K562 (cell line): ENCODE results near the gene HP1BP3. TPM values are rescaled to one million over a fixed set of nuclear protein-coding genes. Genes with fewer than 3 reads are reported as not detected.

Source experiments
- ATAC-seq: fragments of 200-7000 bp; cut with Tn5 transposase; 3 replicates; pipeline ENCODE4 v1.9.1; 2020; ENCODE audit warnings: moderate library complexity
- BruUV-seq: library from RNA; stranded (reverse); fragments of 400-500 nt; replicated peaks from 2 replicates; lab custom pipeline; 2021; lab: Mats Ljungman, UMichigan
- CTCF ChIA-PET: fragments of 300-600 bp; formaldehyde crosslinking; extraction: SDS; loops from one replicate; lab custom pipeline; 2021; ENCODE audit warnings: low intra/inter-chr PET ratio; lab: Yijun Ruan, JAX
- POLR2A ChIA-PET: fragments of 300-600, 350-650 bp; sonication (Branson Sonifier 250); formaldehyde crosslinking; extraction: SDS; loops from one replicate; lab custom pipeline; 2021; ENCODE audit warnings: antibody characterized with exemption, inconsistent platforms; lab: Yijun Ruan, JAX
- DNase-seq, 4 experiments: peaks; one replicate each; pipeline versions ENCODE4 v3.0.0 to v3.0.0-alpha.2; 2011 to 2018; ENCODE audit warnings: low spot score in 3 of 4, mixed read lengths in 3 of 4; ENCODE audit errors: extremely low read depth in 1 of 4
- FAIRE-seq: peaks from 2 replicates; lab custom pipeline; 2011; peaks lifted over from hg19 to GRCh38; lab: Jason Lieb, UNC
- H2AFZ ChIP-seq: 2 replicates; pipeline ENCODE4 v1.6.0; 2011; ENCODE audit warnings: low read depth, low read length, control low read depth, inconsistent platforms
- H3K27ac ChIP-seq: fragments of 200-600 bp; 3 replicates; pipeline ENCODE4 v1.8.0; 2011; ENCODE audit warnings: low read depth, mild to moderate bottlenecking, control low read depth, inconsistent platforms, low read length, moderate library complexity, mixed read lengths; ENCODE audit errors: extremely low read depth
- H3K27me3 ChIP-seq, 2 experiments: fragments of 300-600 bp in 1 of 2; 2 replicates in 1 of 2; 3 replicates in 1 of 2; pipeline versions ENCODE4 v1.6.0 to v1.8.0; 2011; ENCODE audit warnings: inconsistent platforms in 2 of 2, low read length in 2 of 2, mild to moderate bottlenecking in 1 of 2, mixed read lengths in 1 of 2, moderate library complexity in 1 of 2; ENCODE audit not compliant: control insufficient read depth in 2 of 2, insufficient read depth in 2 of 2
- H3K36me3 ChIP-seq: fragments of 300-600 bp; 3 replicates; pipeline ENCODE4 v1.8.0; 2011; ENCODE audit warnings: mild to moderate bottlenecking, low read length, inconsistent platforms; ENCODE audit not compliant: control insufficient read depth, insufficient read depth
- H3K4me1 ChIP-seq, 2 experiments: fragments of 200-600 bp in 1 of 2; replicated peaks in 1 of 2; 2 replicates in 1 of 2; 3 replicates in 1 of 2; pipeline versions ENCODE4 v1.5.1 to v1.8.0; 2011; ENCODE audit warnings: inconsistent platforms in 2 of 2, low read length in 2 of 2, mild to moderate bottlenecking in 1 of 2, mixed read lengths in 1 of 2, moderate library complexity in 1 of 2; ENCODE audit not compliant: control insufficient read depth in 2 of 2, insufficient read depth in 2 of 2
- H3K4me2 ChIP-seq: 2 replicates; pipeline ENCODE4 v1.6.1; 2011; ENCODE audit warnings: low read length, control low read depth, inconsistent platforms, mixed read lengths; ENCODE audit not compliant: insufficient read depth
- H3K4me3 ChIP-seq: fragments of 200-600 bp; sonication (generic), shearing (Covaris generic); 2 replicates; pipeline ENCODE4 v1.5.1; 2016; ENCODE audit warnings: control low read depth, inconsistent platforms
- H3K79me2 ChIP-seq: fragments of 200-600 bp; 3 replicates; pipeline ENCODE4 v1.8.0; 2011; ENCODE audit warnings: low read length, inconsistent platforms; ENCODE audit not compliant: control insufficient read depth, insufficient read depth
- H3K9ac ChIP-seq, 2 experiments: 2 replicates each; pipeline versions ENCODE4 v1.6.0 to v1.6.1; 2011; ENCODE audit warnings: low read depth in 2 of 2, low read length in 2 of 2, control low read depth in 1 of 2, inconsistent platforms in 1 of 2, mild to moderate bottlenecking in 1 of 2, mixed read lengths in 1 of 2; ENCODE audit not compliant: insufficient read depth in 1 of 2
- H3K9me1 ChIP-seq: one replicate; pipeline ENCODE4 v1.6.0; 2011; ENCODE audit warnings: inconsistent platforms, mild to moderate bottlenecking, low read length, moderate library complexity; ENCODE audit not compliant: control insufficient read depth, insufficient read depth
- H3K9me3 ChIP-seq: replicated peaks from 2 replicates; pipeline ENCODE4 v1.5.1; 2011; ENCODE audit warnings: low read depth, low read length, inconsistent platforms; ENCODE audit not compliant: control insufficient read depth, insufficient read depth
- H4K20me1 ChIP-seq: replicated peaks from 2 replicates; pipeline ENCODE4 v1.6.1; 2011; ENCODE audit warnings: low read length, inconsistent platforms, mixed read lengths; ENCODE audit not compliant: control insufficient read depth, insufficient read depth
- NEUROD1 ChIP-seq: fragments of 150-350 bp; IDR thresholded peaks from 2 replicates; pipeline ENCODE4 v1.6.1; 2014; ENCODE audit warnings: borderline replicate concordance, low read length, low read depth; ENCODE audit not compliant: partially characterized antibody
- NR2C1 ChIP-seq, 2 experiments: fragments of 450-650 bp; IDR thresholded peaks; 2 replicates each; pipeline ENCODE4 v1.6.1; 2017; ENCODE audit warnings: mild to moderate bottlenecking in 2 of 2, antibody characterized with exemption in 1 of 2, inconsistent platforms in 1 of 2, missing compliant biosample characterization in 1 of 2, missing genetic modification characterization in 1 of 2
- WGBS: fragments of 100-300 bp; shearing (Covaris generic); methylation state at CpG from one replicate; pipeline ENCODE4 v1.1.6; 2016; ENCODE audit warnings: low coverage, mixed read lengths; ENCODE audit not compliant: insufficient coverage; ENCODE audit errors: missing lambda C conversion rate; 5-methylcytosine and 5-hydroxymethylcytosine counted together
- in situ Hi-C: fragments of 300-500 bp; cut with MboI; formaldehyde crosslinking; loops from 4 replicates; pipeline ENCODE4 v1.15.0; 2018; ENCODE audit warnings: inconsistent platforms, mixed read lengths
- intact Hi-C: fragments of 100-400 bp; cut with micrococcal nuclease; formaldehyde crosslinking; loops from 2 replicates; pipeline ENCODE4 v1.14.2; 2022
- polyA plus RNA-seq, 8 experiments: library from polyadenylated mRNA; depleted of rRNA in 4 of 8; stranded (reverse) in 5 of 8; unstranded in 3 of 8; fragments of >200 nt; fragmentation: Nextera tagmentation in 2 of 8; fragmentation: Illumina TruSeq in 1 of 8; extraction: Ambion mirVana in 2 of 8; extraction: Trizol in 1 of 8; gene quantifications; 2 replicates each; pipeline versions ENCODE4 v1.2.1 to v1.2.3, GENCODE V29; 2011 to 2014; ENCODE audit warnings: inconsistent platforms in 1 of 8, missing spikeins in 1 of 8
- total RNA-seq, 7 experiments: library from RNA; depleted of rRNA in 6 of 7; stranded (reverse); fragments of >200 nt in 6 of 7; fragmentation: Illumina TruSeq in 2 of 7; extraction: Trizol in 2 of 7; gene quantifications; 2 replicates each; pipeline versions ENCODE4 v1.2.1 to v1.2.3, GENCODE V29; 2011 to 2021; ENCODE audit warnings: low replicate concordance in 1 of 7

HP1BP3 gene
- total and polyA plus RNA-seq, 9 of the 15 experiments (the other 6 are each of a cell fraction or from before 2014, with no cell fraction given): 57.3 to 513 (median 240) TPM

DNA sequence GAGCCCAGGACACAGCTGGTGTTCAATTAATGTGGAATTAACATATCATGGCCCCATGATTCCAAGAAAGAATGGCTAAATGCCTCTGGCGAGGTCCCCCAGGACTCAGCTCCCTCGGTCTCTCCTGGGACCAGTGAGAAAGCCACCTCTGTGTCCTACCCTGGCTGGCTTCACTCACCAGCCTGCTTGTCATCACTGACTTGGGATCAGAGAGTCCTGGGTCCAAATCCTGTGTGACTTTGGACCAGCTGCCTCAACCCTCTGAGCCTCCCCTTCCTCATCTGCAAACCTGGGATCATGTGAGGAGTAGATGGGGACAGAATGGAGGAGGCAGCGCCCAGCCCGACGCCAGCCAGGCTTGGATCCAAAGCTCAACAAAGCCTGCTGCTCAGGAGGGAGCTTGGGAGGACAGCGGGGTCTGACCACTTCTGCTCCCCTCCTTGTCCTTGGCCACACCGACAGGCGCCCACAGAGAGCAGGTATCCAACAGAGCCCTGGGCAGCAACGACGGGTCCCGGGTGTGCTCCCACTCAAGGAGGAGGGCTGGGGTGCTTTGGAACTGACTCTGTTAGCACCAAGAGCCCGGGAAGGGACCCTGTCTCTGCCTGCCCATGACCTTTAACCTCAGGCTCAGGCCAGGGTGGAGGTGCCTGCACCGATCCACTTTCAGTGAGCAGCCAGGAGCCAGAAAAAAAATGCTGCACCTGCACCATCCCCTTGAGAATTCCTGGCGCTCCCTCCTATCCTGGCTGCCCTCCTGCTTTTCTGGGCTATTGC lies 57.8 kb downstream of the HP1BP3 start:
- Histone ChIP-seq H3K9me1 (peaks cover 8% of the 10 kb centered on the region), H3K27me3 (peaks cover 0 to 56% of the 10 kb centered on the region in 2 experiments; a peak in 4 of 5 replicates), H3K9ac (no peak overlapping the region), H3K4me2 (no peak overlapping the region), H3K36me3 (no peaks in the 10 kb centered on the region), H3K27ac (no peak overlapping the region), H2AFZ (no peak overlapping the region), H3K9me3 (no peaks in the 10 kb centered on the region; the same call in 1 of the 2 replicates), H3K4me3 (no peak overlapping the region), H4K20me1 (peaks cover 6% of the 10 kb centered on the region; the same call in 1 of the 2 replicates), H3K79me2 (no peaks in the 10 kb centered on the region), H3K4me1 (peaks cover 12 to 58% of the 10 kb centered on the region in 2 experiments)
- ATAC-seq (no peak), DNase-seq (no peak), FAIRE-seq (no peak)
- BruUV-seq: no TSS peak
- POLR2A ChIA-PET: interaction anchor here (2.1 kb wide), 1 partner anchor 11 kb away, joined by 9 read pairs; the partner anchor contains the start of gene KIF17
- 8% methylated on average over 14 of the region's 14 CpGs for WGBS
- intact Hi-C loops: no loop called here
- CTCF ChIA-PET: no interaction called here
- no peak for TF ChIP-seq NEUROD1
- TF ChIP-seq NR2C1 (IDR thresholded peaks at IDR 0.05): no peak; the same call in none of the 2 replicates
- peak; percentile 71 for TF ChIP-seq NR2C1 (tag; IDR thresholded peaks at IDR 0.05)
- in situ Hi-C loops: no loop called here
